NT2/D1 (cell line): ENCODE results near the gene CHID1.

Source experiments
- DNase-seq: peaks from one replicate; pipeline ENCODE4 v3.0.0-alpha.2; 2011; ENCODE audit warnings: low read depth, low spot score
- H3K27me3 ChIP-seq: 2 replicates; pipeline ENCODE4 v1.6.0; 2011; ENCODE audit warnings: mild to moderate bottlenecking; ENCODE audit not compliant: insufficient read length, insufficient read depth
- H3K36me3 ChIP-seq: 2 replicates; pipeline ENCODE4 v1.6.1; 2011; ENCODE audit warnings: mild to moderate bottlenecking, low read length, mixed read lengths; ENCODE audit not compliant: insufficient read depth, insufficient read length
- H3K4me1 ChIP-seq: 2 replicates; pipeline ENCODE4 v1.5.1; 2011; ENCODE audit not compliant: insufficient read depth, insufficient read length
- H3K4me3 ChIP-seq: 2 replicates; pipeline ENCODE4 v1.5.1; 2011; ENCODE audit warnings: low read depth; ENCODE audit not compliant: insufficient read length
- H3K9ac ChIP-seq: 2 replicates; pipeline ENCODE4 v1.6.0; 2011; ENCODE audit warnings: low read depth; ENCODE audit not compliant: insufficient read length
- H3K9me3 ChIP-seq: 2 replicates; pipeline ENCODE4 v1.5.1; 2011; ENCODE audit warnings: mild to moderate bottlenecking, low read length; ENCODE audit not compliant: insufficient read depth
- SUZ12 ChIP-seq: IDR thresholded peaks from 2 replicates; pipeline ENCODE4 v1.6.1; 2011; ENCODE audit not compliant: insufficient read length, insufficient read depth; ENCODE audit errors: extremely low read depth
- YY1 ChIP-seq: IDR thresholded peaks from 2 replicates; pipeline ENCODE4 v1.6.1; 2011; ENCODE audit not compliant: insufficient read length, insufficient read depth
- ZNF274 ChIP-seq: IDR thresholded peaks from 2 replicates; pipeline ENCODE4 v1.6.1; 2011; ENCODE audit warnings: mild to moderate bottlenecking, low read depth, low read length

Gene CHID1

DNA sequence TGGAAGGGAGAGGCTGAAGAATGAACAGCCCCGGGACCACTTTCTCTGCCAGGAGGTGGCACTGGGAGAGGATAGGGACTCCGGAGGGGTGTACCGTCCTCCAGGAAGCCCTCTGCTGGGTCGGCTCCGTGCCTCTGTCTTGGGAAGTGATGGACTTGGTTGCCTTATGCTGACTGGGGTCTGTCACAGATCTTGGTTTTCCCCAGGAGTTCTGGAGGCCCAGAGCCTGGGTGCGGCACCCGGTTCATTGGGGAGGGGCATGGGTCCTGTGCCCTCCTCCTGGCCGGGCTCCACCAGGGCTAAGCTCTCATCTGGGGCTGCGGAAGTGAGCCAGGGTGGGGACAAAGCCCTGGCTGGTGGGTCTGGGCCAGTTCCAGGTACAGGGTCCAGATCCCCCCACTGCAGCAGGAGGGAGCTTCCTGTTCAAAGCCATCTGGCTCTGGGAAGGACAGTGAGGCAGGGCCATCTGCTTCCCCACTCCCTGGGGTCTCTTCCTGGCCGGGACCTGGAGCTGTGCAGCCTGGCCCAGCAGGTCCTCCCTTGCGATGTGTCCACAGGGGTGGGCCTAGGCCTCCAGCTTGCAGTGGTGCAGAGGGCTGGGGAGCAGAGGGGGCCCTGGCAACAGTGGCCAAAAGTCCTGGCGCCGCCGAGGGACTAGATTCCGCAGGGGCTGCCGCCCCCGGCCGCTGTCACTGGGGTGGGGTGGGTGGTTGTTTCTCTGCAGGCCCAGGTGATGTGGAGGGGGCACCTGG, 14.0 kb upstream of the CHID1 start:
- DNase-seq, result no peak
- H3K27me3 ChIP-seq, result no peaks in the 10 kb centered on the region
- peak overlapping the region; percentile 74 for H3K9ac ChIP-seq
- TF ChIP-seq SUZ12 (no peak), YY1 (no peak), ZNF274 (no peak)
- no peaks in the 10 kb centered on the region for H3K9me3 ChIP-seq
- H3K4me3 ChIP-seq, result no peak overlapping the region
- H3K36me3 ChIP-seq, result peaks cover 27% of the 10 kb centered on the region
- H3K4me1 ChIP-seq, result peaks cover 22% of the 10 kb centered on the region

DNA sequence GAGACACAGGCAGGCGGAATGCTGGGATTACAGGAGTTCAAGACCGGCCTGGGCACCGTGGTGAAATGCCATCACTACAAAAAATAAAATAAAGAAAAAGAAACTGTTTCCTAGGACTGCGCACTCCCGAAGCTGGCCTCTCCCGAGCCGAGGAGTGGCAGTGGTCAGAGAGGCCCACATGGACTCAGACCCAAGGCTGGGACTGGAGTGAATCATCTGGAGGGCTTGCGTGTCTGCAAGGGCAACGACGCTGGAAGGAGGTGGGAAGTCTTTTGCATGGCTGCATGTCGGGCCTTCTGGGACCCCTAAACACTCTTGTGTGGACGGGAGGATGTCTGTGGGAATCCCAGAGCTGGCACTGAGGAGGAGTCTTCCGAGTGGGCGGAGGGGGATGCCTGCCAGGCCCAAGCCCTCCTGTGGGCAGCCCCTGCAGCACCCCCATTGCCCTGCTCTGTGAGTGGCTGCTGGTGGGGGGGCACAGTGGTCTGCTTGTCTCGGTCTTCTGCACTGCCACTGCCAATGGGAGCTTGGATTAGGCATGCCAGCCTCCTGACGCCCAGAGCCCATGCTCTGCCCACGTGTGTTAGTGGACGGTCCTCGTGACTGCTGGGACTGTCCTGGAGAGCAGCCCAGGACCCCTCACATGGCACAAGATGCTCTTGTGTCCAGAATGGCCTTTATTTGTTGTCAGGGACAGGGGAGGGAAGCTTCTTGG, 13.2 kb upstream of the CHID1 start:
- DNase-seq, result no peak
- no peaks in the 10 kb centered on the region for H3K9me3 ChIP-seq
- TF ChIP-seq SUZ12, result no peak
- no peak for TF ChIP-seq ZNF274
- TF ChIP-seq YY1, result no peak
- peaks cover 20% of the 10 kb centered on the region for H3K36me3 ChIP-seq
- peaks cover 22% of the 10 kb centered on the region for H3K4me1 ChIP-seq
- H3K4me3 ChIP-seq, result no peak overlapping the region
- H3K9ac ChIP-seq, result peak overlapping the region; percentile 63
- H3K27me3 ChIP-seq, result no peaks in the 10 kb centered on the region

DNA sequence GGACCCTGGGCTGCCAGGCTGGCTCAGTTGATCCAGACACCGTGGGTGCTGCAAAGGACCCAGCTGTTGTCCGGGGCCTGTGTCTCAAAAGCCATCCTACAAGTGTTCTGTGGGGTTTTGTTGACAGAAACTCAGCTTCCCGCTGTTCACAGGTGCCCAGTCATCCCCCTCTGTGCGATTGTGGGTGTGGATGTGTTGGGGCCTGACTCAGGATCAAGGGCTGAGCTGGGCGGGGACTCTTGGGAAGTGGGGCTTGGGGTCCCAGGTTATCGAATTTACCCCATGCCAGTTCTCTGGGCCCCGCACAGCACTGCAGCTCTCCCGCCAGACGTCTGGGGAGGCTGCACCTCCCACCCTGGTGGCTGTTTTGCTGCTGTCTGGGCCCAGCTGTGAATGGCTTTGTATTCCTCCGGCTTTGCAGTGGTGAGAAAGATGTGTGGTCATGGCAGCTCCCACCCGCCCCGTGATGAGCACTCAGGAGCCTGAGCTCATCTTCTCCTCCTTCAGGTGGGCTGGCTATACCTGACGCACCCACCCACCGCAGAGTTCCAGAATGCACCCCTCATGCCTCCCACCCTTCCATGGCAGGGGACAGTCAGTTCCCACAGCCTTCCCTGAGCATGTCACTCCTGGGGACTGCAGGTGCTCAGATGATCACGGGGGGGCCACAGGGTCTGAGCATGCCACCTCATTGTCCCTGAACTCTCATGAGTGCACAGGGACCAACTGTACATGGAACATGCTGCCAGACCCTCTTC, 11.5 kb upstream of the CHID1 start:
- peak overlapping the region; percentile 58 for H3K9ac ChIP-seq
- DNase-seq, result no peak

DNA sequence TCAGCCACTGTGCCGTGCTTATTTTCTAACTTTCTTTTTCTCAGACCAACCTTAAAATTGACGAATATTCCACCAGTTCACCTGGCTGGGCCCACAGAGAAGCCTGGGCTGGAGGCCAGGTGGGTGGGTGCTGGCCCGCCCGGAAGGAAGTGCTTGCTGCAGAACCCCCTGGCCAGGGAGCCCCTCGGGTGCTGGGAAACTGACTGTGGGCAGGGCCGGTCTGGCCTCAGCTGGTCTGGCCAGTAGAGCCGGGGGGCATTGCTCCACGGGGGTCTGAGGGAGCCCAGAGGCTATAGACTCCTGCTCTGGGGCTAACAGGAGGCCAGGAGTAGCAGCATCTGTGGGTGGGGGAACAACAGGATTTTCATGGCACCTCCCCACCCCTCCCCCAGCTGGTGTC, 6.8 kb upstream of the CHID1 start:
- Histone ChIP-seq H3K9me3 (no peaks in the 10 kb centered on the region), H3K36me3 (no peaks in the 10 kb centered on the region), H3K4me1 (peaks cover 17% of the 10 kb centered on the region), H3K4me3 (no peak overlapping the region), H3K9ac (no peak overlapping the region), H3K27me3 (no peaks in the 10 kb centered on the region)
- no peak for TF ChIP-seq SUZ12
- no peak for TF ChIP-seq YY1
- no peak for TF ChIP-seq ZNF274
- DNase-seq, result no peak

More for the DNA sequence above, 11.5 kb upstream of the CHID1 start:
- no peaks in the 10 kb centered on the region for H3K9me3 ChIP-seq
- H3K4me1 ChIP-seq, result peaks cover 20% of the 10 kb centered on the region
- H3K36me3 ChIP-seq, result peaks cover 5% of the 10 kb centered on the region
- no peaks in the 10 kb centered on the region for H3K27me3 ChIP-seq
- no peak overlapping the region for H3K4me3 ChIP-seq
- TF ChIP-seq YY1, result no peak
- TF ChIP-seq SUZ12, result no peak
- no peak for TF ChIP-seq ZNF274

DNA sequence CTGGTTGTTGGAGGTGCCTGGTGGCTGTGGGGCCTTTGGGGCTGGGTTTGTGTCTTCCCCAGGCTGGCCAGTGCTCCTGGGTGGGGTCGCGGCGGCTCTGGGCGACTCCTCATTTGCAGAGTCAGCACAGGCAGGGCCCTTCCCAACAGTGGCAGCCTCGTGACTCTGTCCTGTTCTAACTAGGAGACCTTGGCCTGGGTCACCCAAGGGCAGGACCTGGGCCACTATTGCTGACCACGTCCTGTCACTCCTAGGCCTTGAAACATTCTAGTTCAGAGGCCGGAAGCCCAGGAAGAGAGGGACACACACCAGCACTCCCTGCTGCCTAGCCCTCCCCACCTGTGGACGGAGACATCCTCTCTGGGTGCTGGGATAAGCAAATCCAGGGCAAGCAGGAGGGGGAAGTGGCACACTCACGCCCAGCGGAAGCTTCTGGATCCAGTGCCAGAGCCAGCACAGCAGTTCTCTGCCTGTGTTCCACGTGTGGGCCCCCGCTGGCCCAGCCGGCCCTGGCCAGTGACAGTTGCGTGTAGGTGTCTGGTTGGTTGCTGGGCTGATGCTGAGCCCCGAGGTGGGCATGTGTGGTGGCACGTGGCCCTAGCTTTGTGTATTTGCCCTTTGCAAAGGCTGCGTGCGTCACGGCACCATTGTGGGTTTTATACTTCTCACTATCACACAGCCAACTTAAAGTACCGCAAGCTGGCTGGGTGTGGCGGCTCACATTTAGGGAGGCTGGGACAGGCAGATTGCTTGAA, 4.3 kb upstream of the CHID1 start:
- DNase-seq, result no peak
- TF ChIP-seq SUZ12, result no peak
- no peak for TF ChIP-seq ZNF274
- no peak for TF ChIP-seq YY1
- Histone ChIP-seq H3K4me1 (peaks cover 12% of the 10 kb centered on the region), H3K9ac (peak overlapping the region; percentile 4), H3K27me3 (no peaks in the 10 kb centered on the region), H3K4me3 (no peak overlapping the region), H3K36me3 (no peaks in the 10 kb centered on the region), H3K9me3 (no peaks in the 10 kb centered on the region)

DNA sequence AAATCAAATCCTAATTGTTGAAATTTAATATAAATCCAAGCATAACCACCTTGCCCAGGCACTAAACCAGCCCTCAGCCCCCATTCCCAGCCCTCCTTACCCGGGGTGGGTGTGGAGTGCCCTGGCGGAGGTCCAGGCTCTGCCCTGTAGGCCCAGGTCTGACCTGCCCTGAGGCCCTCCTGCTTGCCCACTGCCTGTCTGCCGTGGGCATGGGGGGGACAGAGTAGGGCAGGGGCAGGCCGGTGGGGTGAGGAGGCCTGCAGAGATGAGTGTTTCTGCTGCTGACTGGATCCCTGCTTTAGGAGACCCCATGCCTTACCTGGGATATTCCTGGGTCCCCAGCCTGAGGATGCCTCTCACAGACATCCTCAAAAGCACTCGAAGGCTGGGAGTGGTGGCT, 3.6 kb upstream of the CHID1 start:
- peak overlapping the region; percentile 52 for H3K9ac ChIP-seq
- H3K4me3 ChIP-seq, result no peak overlapping the region
- H3K9me3 ChIP-seq, result no peaks in the 10 kb centered on the region
- H3K4me1 ChIP-seq, result peaks cover 16% of the 10 kb centered on the region
- no peak for TF ChIP-seq SUZ12
- no peak for TF ChIP-seq YY1
- no peak for TF ChIP-seq ZNF274
- DNase-seq, result no peak
- H3K36me3 ChIP-seq, result peaks cover 4% of the 10 kb centered on the region
- no peaks in the 10 kb centered on the region for H3K27me3 ChIP-seq
